GM21526 (cell line): ENCODE results near the gene DNAL4.

Experiments
- ATAC-seq: cut with Tn5 transposase; IDR thresholded peaks from one replicate; pipeline ENCODE4 v1.9.1; 2021; ENCODE audit warnings: moderate library complexity; ENCODE audit not compliant: unreplicated experiment, low FRiP score

The DNAL4 gene

GRCh38 chr22:38793721-38794466 is at the start of gene DNAL4:
DNAL4 (minus strand) TSS chr22:38794143; CDS start chr22:38782731, 11,412 bp downstream.
- ATAC-seq: peak; percentile 86

- ATAC-seq: no peak
These were observed 49.3 kb upstream of the DNAL4 start for GRCh38 chr22:38843201-38843656.

- no peak for ATAC-seq
These were observed 48.7 kb upstream of the DNAL4 start for GRCh38 chr22:38842512-38843200.

GRCh38 chr22:38841635-38842034 is 47.7 kb upstream of the DNAL4 start:
- ATAC-seq: no peak

- no peak for ATAC-seq
These were observed 47.3 kb upstream of the DNAL4 start for GRCh38 chr22:38841211-38841610.

GRCh38 chr22:38840129-38840528 is 46.2 kb upstream of the DNAL4 start:
- no peak for ATAC-seq

- ATAC-seq: no peak
These were observed 45.7 kb upstream of the DNAL4 start for GRCh38 chr22:38839686-38840085.

GRCh38 chr22:38837414-38837928 is 43.5 kb upstream of the DNAL4 start:
- ATAC-seq: no peak

- ATAC-seq: no peak
These were observed 42.0 kb upstream of the DNAL4 start for GRCh38 chr22:38835888-38836301.

GRCh38 chr22:38834991-38835390 is 41.0 kb upstream of the DNAL4 start:
- ATAC-seq: no peak

GRCh38 chr22:38834215-38834953 is 40.4 kb upstream of the DNAL4 start:
- no peak for ATAC-seq

GRCh38 chr22:38833061-38833460 is 39.1 kb upstream of the DNAL4 start:
- ATAC-seq: no peak

- ATAC-seq: no peak
These were observed 38.3 kb upstream of the DNAL4 start for GRCh38 chr22:38832005-38832978.

- no peak for ATAC-seq
These were observed 37.4 kb upstream of the DNAL4 start for GRCh38 chr22:38831166-38831945.

- ATAC-seq: no peak
These were observed 36.8 kb upstream of the DNAL4 start for GRCh38 chr22:38830845-38831108.

- no peak for ATAC-seq
These were observed 36.3 kb upstream of the DNAL4 start for GRCh38 chr22:38830026-38830844.

GRCh38 chr22:38829485-38829884 is 35.5 kb upstream of the DNAL4 start:
- no peak for ATAC-seq

- ATAC-seq: no peak
These were observed 34.8 kb upstream of the DNAL4 start for GRCh38 chr22:38828616-38829205.
